ENCODE data around the gene BRME1.

Gene BRME1

GRCh38 chr19:13843104-13843921 lies 62.6 kb downstream of the BRME1 start:
- H3K4me3 ChIP-seq (ENCODE audit: low read depth, low read length), result peak overlapping the region; percentile 88
- DNase-seq (ENCODE audit: low read depth), result no peak
- TF ChIP-seq, protein P1, sequence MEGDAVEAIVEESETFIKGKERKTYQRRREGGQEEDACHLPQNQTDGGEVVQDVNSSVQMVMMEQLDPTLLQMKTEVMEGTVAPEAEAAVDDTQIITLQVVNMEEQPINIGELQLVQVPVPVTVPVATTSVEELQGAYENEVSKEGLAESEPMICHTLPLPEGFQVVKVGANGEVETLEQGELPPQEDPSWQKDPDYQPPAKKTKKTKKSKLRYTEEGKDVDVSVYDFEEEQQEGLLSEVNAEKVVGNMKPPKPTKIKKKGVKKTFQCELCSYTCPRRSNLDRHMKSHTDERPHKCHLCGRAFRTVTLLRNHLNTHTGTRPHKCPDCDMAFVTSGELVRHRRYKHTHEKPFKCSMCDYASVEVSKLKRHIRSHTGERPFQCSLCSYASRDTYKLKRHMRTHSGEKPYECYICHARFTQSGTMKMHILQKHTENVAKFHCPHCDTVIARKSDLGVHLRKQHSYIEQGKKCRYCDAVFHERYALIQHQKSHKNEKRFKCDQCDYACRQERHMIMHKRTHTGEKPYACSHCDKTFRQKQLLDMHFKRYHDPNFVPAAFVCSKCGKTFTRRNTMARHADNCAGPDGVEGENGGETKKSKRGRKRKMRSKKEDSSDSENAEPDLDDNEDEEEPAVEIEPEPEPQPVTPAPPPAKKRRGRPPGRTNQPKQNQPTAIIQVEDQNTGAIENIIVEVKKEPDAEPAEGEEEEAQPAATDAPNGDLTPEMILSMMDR (conservative IDR thresholded peaks at IDR 0.05; ENCODE audit: low read depth, low read length), result no peak

- peak overlapping the region; percentile 88 for H3K4me3 ChIP-seq (ENCODE audit: low read depth, low read length)
- TF ChIP-seq, protein P1 (conservative IDR thresholded peaks at IDR 0.05; ENCODE audit: low read depth, low read length), result no peak
- DNase-seq (ENCODE audit: low read depth), result peak; percentile 78
Observed at GRCh38 chr19:13842291-13843103, 63.4 kb downstream of the BRME1 start.

- TF ChIP-seq, protein P1 (conservative IDR thresholded peaks at IDR 0.05; ENCODE audit: low read depth, low read length), result no peak
- peak overlapping the region; percentile 88 for H3K4me3 ChIP-seq (ENCODE audit: low read depth, low read length)
- no peak for DNase-seq (ENCODE audit: low read depth)
Observed at GRCh38 chr19:13841962-13842290, 64.0 kb downstream of the BRME1 start.

GRCh38 chr19:13841086-13841961 lies 64.6 kb downstream of the BRME1 start:
- TF ChIP-seq, protein P1 (conservative IDR thresholded peaks at IDR 0.05; ENCODE audit: low read depth, low read length), result no peak
- H3K4me3 ChIP-seq (ENCODE audit: low read depth, low read length), result peak overlapping the region; percentile 88
- DNase-seq (ENCODE audit: low read depth), result no peak

- no peak for DNase-seq (ENCODE audit: low read depth)
- H3K4me3 ChIP-seq (ENCODE audit: low read depth, low read length), result peak overlapping the region; percentile 88
- TF ChIP-seq, protein P1 (conservative IDR thresholded peaks at IDR 0.05; ENCODE audit: low read depth, low read length), result no peak
Observed at GRCh38 chr19:13840305-13841085, 65.4 kb downstream of the BRME1 start.

DNA sequence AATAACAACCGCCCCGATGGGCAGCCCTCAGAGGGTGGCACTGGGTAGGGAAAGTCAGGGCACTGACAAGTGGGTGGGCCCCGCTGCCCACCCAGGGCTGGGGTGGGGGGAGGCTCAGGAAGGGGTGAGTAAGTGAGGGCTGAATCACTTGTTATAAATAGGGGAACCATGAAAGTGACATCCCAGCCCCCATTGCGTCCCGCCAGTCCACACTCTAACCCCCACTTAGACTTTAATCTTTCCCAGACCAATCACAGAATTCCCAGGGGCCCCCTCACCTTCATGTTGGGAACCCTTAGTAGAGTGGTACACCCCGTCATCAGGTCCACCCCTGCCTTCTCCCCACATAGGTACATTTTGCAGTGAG lies 66.0 kb downstream of the BRME1 start:
- TF ChIP-seq, protein P1 (conservative IDR thresholded peaks at IDR 0.05; ENCODE audit: low read depth, low read length), result no peak
- peak overlapping the region; percentile 88 for H3K4me3 ChIP-seq (ENCODE audit: low read depth, low read length)
- DNase-seq (ENCODE audit: low read depth), result no peak
